ENCODE results near the gene PDE4D.

- TF ChIP-seq CTCF (optimal IDR thresholded peaks at IDR 0.05 in 1 of 3, IDR thresholded peaks at IDR 0.05 in 1 of 3, conservative IDR thresholded peaks at IDR 0.05 in 1 of 3; ENCODE audit: extremely low read depth in 1 of 3, insufficient read depth in 2 of 3, low read length in 3 of 3) (no peak), EZH2 (IDR thresholded peaks at IDR 0.05; ENCODE audit: low read length) (no peak)
Observed at GRCh38 chr5:59142927-59143326, 750.6 kb downstream of the PDE4D start.
